Memory B cell (primary cell): Measurements from ENCODE around the gene NGFR.
A peak's percentile ranks its signal among the peaks of the same experiment; 100 is the strongest.

ENCODE experiments used
- ATAC-seq: fragments of 150-1000 bp; cut with Tn5 transposase; 2 replicates; pipeline ENCODE4 v1.10.0; 2021; ENCODE audit warnings: low read depth, mild to moderate bottlenecking, moderate library complexity
- DNase-seq, 2 donors: peaks; one replicate each; pipeline ENCODE4 v3.0.0; 2022; ENCODE audit warnings: low spot score in 2 of 2
- H3K27ac Mint-ChIP-seq: one replicate; pipeline ENCODE4 v1.8.0; 2022; ENCODE audit warnings: mild to moderate bottlenecking, moderate library complexity, mixed read lengths
- H3K27me3 Mint-ChIP-seq: one replicate; pipeline ENCODE4 v1.8.0; 2022; ENCODE audit warnings: mixed read lengths
- H3K36me3 Mint-ChIP-seq: one replicate; pipeline ENCODE4 v1.8.0; 2022; ENCODE audit warnings: mild to moderate bottlenecking, mixed read lengths
- H3K4me1 Mint-ChIP-seq: one replicate; pipeline ENCODE4 v1.8.0; 2022; ENCODE audit warnings: mixed read lengths
- H3K4me3 Mint-ChIP-seq: one replicate; pipeline ENCODE4 v1.8.0; 2022; ENCODE audit warnings: mild to moderate bottlenecking, moderate library complexity, mixed read lengths
- H3K9me3 Mint-ChIP-seq: one replicate; pipeline ENCODE4 v1.8.0; 2022; ENCODE audit warnings: mixed read lengths

Gene NGFR, protein sequence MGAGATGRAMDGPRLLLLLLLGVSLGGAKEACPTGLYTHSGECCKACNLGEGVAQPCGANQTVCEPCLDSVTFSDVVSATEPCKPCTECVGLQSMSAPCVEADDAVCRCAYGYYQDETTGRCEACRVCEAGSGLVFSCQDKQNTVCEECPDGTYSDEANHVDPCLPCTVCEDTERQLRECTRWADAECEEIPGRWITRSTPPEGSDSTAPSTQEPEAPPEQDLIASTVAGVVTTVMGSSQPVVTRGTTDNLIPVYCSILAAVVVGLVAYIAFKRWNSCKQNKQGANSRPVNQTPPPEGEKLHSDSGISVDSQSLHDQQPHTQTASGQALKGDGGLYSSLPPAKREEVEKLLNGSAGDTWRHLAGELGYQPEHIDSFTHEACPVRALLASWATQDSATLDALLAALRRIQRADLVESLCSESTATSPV

DNA sequence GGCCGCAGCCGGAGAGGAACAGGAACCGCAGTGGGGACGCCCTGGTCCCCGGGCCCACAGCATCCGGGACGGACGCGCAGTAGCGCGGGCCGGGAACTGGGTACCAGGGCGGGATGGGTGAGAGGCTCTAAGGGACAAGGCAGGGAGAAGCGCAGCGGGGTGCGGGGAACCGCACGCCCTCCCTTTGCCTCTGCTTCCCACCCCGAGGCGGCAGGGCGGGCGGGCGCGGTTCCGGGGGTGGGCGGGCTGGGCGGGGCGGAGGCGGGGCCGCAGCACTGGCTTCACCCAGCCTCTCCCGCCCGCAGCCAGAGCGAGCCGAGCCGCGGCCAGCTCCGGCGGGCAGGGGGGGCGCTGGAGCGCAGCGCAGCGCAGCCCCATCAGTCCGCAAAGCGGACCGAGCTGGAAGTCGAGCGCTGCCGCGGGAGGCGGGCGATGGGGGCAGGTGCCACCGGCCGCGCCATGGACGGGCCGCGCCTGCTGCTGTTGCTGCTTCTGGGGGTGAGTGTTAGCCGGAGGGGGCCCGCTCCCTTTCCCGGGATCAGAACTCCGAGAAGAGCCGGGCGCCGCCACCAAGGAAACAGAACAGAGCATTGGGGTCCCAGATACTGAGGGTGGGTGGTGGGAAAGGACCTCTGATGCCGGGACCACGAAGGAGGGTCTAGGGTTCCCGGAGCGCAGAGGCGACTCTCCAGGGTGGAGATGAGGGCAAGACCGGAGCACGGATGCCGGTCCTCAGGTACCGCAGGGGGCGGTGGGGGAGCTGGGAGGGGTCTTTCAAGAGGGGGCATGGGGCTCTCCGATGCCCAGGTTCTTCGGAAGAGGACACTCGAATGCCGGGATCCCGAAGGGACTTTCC is at the start of gene NGFR:
NGFR (plus strand) TSS at position 308 of the 856 bp plus-strand sequence; CDS start at position 433, 125 bp downstream.
- Mint-ChIP-seq H3K9me3 (no peaks in the 10 kb centered on the region), H3K4me3 (peak within 1 kb of the TSS; percentile 90), H3K27ac (peak within 1 kb of the TSS; percentile 79), H3K4me1 (peaks cover 19% of the 10 kb centered on the region), H3K27me3 (peaks cover 28% of the 10 kb centered on the region), H3K36me3 (no peaks in the 10 kb centered on the region)
- peak; percentile 55 for ATAC-seq
- peak; percentile 28 to 57 for DNase-seq

DNA sequence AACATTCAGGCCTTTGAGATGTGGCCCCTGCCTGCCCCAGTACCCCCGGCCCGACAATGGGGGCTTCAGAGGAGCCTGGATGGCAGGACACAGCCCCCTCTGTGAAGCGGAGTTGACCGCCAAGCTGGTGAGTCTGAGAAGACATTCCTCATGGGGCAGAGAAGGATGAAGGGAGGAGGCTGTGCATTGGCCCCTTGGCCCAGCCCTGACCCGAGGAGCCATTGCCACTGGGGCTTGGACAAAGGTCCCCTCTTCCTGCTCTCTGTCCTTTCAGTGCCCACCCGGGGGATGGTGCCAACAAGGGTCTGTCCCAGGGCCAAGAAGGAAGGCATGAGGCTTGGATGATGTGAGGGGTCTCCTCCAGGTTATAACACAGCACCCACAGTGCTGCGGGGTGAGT is 49.5 kb upstream of the NGFR start:
- ATAC-seq (no peak), DNase-seq (no peak)
- no peaks in the 10 kb centered on the region for H3K9me3 Mint-ChIP-seq
- no peaks in the 10 kb centered on the region for H3K36me3 Mint-ChIP-seq
- peaks cover 2% of the 10 kb centered on the region for H3K4me1 Mint-ChIP-seq
- no peak overlapping the region for H3K4me3 Mint-ChIP-seq
- peaks cover 19% of the 10 kb centered on the region for H3K27me3 Mint-ChIP-seq
- H3K27ac Mint-ChIP-seq, result no peak overlapping the region

DNA sequence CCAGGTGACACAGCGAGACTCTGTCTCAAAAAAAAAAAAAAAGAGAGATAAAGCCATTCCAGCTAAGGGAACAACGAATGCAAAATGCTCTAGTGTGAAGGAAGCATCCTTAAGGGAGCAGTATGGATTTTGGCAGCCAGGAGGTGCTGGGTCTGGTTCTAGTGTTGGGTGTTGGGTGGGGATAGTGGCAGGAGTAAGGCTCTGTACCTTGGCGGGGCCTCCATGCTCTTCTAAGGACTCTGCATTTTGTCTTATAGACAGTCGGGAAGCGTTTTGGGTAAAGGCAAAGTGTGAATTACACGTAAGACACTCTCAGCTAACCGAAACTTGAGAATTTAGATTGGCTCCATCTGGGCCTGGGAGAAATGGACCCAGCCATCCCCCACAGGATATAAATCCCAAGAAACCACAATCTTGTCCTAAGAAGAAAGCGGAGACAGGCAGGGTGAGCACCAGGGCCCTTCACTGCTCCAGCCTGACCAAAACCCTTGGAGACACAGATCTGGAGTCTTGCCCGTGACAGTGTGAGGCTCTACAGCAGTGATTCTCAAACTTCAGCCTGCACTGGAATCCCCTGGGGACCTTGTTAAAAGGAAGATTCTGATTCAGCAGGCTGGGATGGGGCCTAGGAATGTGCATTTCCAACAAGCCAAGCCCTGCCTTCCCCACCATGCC is 47.3 kb upstream of the NGFR start:
- Mint-ChIP-seq H3K9me3 (no peaks in the 10 kb centered on the region), H3K27me3 (peaks cover 16% of the 10 kb centered on the region), H3K4me1 (peaks cover 2% of the 10 kb centered on the region), H3K27ac (no peak overlapping the region), H3K4me3 (no peak overlapping the region), H3K36me3 (no peaks in the 10 kb centered on the region)
- DNase-seq (no peak), ATAC-seq (no peak)

DNA sequence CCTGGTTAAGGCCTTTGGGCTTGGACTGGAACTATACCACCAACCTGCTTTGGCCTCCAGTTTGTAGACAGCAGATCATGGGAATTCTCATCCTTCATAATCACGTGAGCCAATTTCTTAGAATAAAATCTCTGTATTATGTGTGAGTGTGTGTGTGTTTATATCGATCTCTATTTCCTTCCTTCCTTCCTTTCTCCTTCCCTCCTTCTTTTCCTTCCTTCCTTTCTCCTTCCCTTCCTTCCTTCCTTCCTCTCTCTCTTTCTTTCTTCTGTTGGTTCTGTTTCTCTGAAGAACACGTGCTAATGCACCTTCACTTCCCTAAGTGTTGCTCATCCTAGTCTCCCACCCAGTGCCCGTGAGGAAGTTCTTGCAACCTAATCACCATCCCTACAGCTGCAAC is 44.9 kb upstream of the NGFR start:
- Mint-ChIP-seq H3K27me3 (peaks cover 17% of the 10 kb centered on the region), H3K4me1 (peaks cover 2% of the 10 kb centered on the region), H3K27ac (no peak overlapping the region), H3K9me3 (no peaks in the 10 kb centered on the region), H3K4me3 (no peak overlapping the region), H3K36me3 (no peaks in the 10 kb centered on the region)
- ATAC-seq (no peak), DNase-seq (no peak)

DNA sequence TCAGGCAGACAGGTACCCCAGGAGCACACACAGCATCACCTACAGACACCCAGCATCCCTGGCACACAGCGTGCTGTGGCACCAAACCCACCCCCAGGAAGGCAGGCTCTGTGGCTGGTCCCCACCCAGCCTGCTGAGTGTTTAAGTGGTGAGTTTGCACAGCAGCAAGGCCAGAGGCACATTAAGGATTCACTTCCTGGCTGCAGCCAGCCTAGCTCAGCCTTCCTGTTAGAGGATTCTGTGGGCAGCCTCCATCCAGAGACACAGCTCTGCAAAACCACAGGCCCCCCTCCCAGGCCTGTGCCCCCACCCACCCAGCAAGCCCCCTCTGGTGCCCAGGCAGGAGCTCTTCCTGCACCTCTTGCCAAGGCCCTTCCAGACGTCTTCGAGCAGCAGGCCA is 44.4 kb upstream of the NGFR start:
- Mint-ChIP-seq H3K27me3 (peaks cover 16% of the 10 kb centered on the region), H3K9me3 (no peaks in the 10 kb centered on the region), H3K4me3 (no peak overlapping the region), H3K36me3 (no peaks in the 10 kb centered on the region), H3K27ac (no peak overlapping the region), H3K4me1 (peaks cover 2% of the 10 kb centered on the region)
- ATAC-seq (no peak), DNase-seq (no peak)

DNA sequence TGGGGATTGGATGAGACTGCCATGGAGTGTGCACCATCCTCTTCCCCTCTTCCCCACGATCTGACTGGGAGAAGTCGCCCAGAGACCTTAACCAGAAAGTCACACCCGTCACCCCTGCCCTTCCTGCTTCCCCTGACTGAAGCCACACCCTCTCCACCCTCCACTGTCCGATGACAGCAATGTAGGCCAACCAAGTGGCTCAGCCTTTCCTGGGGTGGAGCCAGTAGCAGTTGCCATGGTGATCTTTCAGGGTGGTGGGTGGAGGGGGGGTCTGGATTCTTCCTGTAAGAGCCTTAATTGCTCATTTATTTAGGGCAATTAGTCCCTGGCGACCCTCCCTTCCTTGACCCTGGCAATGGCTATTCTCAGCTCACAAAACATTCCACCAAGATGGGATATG is 42.9 kb upstream of the NGFR start:
- no peak for DNase-seq
- H3K4me3 Mint-ChIP-seq, result no peak overlapping the region
- H3K27me3 Mint-ChIP-seq, result peaks cover 27% of the 10 kb centered on the region
- no peak overlapping the region for H3K27ac Mint-ChIP-seq
- H3K9me3 Mint-ChIP-seq, result no peaks in the 10 kb centered on the region
- peaks cover 2% of the 10 kb centered on the region for H3K4me1 Mint-ChIP-seq
- no peak for ATAC-seq
- H3K36me3 Mint-ChIP-seq, result no peaks in the 10 kb centered on the region

DNA sequence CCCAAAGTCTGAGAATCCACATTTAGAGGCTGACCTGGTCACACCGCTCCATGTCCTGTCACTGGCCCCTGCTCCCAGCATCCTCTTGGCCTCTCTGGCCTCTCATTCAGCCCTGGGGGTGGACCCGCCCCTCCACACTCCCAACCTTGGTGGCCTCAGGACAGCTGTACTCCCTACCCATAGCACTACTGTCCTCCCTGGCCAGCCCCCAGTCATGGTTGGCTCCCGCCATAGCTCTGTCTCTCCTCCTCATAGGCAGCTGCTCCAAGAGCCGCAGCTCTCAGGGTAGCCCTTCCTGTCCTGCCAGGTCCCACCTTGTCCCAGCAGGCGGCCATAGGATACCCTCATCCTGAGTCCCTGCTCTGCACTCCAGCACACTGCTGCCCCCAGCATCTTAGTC is 42.4 kb upstream of the NGFR start:
- no peak overlapping the region for H3K4me3 Mint-ChIP-seq
- H3K36me3 Mint-ChIP-seq, result no peaks in the 10 kb centered on the region
- H3K4me1 Mint-ChIP-seq, result peaks cover 2% of the 10 kb centered on the region
- ATAC-seq (no peak), DNase-seq (no peak)
- H3K27me3 Mint-ChIP-seq, result peaks cover 32% of the 10 kb centered on the region
- H3K9me3 Mint-ChIP-seq, result no peaks in the 10 kb centered on the region
- H3K27ac Mint-ChIP-seq, result no peak overlapping the region

DNA sequence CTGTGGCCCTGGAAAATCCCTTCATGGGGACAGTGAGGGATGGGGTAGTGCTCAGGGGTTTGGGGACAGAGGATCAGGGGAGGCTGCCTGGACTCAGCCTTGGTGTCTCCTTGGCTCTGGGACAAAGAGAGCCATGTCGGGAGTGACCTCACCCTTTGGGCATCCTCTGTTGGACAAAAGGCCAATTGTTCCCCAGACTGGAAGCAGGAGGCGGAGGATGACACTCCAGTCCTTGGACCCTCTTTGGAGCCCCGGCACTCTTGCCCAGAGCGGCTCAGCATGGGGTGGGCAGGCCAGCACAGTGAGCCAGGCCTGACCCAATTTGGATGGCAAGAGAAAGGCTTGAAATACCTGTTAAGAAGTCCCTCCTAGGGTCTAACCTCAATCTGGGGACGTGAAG is 41.0 kb upstream of the NGFR start:
- no peak overlapping the region for H3K27ac Mint-ChIP-seq
- H3K9me3 Mint-ChIP-seq, result no peaks in the 10 kb centered on the region
- DNase-seq, result no peak
- H3K27me3 Mint-ChIP-seq, result peaks cover 35% of the 10 kb centered on the region
- no peaks in the 10 kb centered on the region for H3K36me3 Mint-ChIP-seq
- ATAC-seq, result no peak
- H3K4me3 Mint-ChIP-seq, result no peak overlapping the region
- peaks cover 2% of the 10 kb centered on the region for H3K4me1 Mint-ChIP-seq

DNA sequence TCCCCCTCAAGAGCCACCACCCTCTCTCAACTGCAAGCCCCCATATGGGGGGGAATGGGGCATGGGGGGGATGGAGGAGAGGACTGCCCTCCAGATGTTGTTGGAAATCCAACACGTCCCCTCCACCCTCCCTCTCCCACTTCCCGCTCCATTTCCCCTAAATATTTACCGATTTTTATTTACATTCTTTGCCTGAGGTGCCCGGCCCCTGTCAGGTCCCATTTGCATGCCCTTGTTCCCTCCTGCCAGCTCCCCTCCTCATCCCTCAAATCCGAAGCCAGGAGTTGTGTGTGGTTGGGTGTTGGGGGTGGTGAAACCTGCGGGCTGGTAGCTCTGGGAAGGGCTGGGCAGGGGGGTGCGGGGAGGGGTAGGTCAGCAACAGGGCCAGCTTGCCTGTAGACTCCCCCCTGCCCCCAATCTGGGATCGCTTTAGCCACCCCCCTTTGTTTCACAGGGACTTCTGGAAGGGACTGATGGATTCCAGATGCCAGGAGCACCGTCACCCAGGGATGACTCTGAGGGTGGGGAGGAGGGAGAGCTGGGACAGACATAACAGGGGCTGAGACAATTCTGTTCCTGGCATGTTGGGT is 39.7 kb upstream of the NGFR start:
- ATAC-seq, result no peak
- Mint-ChIP-seq H3K27ac (no peak overlapping the region), H3K4me3 (no peak overlapping the region), H3K4me1 (no peaks in the 10 kb centered on the region), H3K27me3 (peaks cover 41% of the 10 kb centered on the region), H3K36me3 (no peaks in the 10 kb centered on the region), H3K9me3 (no peaks in the 10 kb centered on the region)
- no peak for DNase-seq

DNA sequence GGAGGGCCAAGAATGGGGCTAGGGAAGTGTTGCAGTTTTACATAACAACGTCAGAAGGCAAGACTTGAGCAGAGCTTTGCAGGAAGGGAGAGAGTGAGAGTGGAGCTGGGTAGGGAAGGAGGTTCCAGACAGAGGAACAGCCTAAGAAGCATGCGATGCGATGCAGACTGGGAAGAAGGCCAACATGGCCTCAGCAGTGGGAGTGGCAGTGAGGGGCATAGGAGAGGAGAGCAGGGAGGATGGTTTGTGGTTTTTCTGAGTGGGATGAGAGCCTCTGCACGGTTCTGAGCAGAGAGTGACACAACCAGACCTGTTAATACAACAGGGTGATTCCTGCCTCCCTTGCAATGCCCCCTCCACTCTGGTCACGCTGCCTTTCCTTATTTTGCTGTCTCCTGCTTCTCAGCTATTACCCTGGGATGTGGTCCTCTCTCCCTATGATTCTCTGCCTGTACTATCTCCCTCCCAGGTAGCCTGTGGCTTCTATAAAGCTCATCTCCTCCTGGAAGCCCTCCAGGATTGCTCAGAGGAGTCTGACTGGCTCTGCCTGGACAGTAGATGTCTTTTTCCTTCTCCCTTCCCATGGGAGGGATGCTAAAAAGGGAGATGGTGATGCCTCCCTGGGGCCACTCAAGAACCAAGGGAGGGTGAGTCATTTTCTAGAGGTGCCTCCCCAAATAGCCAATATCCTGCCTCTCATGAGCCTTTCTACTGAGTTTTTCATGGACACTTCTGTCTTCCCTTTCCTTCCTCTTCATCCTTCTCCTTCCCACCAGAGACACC is 38.7 kb upstream of the NGFR start:
- Mint-ChIP-seq H3K27ac (no peak overlapping the region), H3K4me3 (no peak overlapping the region), H3K27me3 (peaks cover 42% of the 10 kb centered on the region), H3K4me1 (no peaks in the 10 kb centered on the region), H3K36me3 (no peaks in the 10 kb centered on the region), H3K9me3 (no peaks in the 10 kb centered on the region)
- ATAC-seq (no peak), DNase-seq (no peak)

DNA sequence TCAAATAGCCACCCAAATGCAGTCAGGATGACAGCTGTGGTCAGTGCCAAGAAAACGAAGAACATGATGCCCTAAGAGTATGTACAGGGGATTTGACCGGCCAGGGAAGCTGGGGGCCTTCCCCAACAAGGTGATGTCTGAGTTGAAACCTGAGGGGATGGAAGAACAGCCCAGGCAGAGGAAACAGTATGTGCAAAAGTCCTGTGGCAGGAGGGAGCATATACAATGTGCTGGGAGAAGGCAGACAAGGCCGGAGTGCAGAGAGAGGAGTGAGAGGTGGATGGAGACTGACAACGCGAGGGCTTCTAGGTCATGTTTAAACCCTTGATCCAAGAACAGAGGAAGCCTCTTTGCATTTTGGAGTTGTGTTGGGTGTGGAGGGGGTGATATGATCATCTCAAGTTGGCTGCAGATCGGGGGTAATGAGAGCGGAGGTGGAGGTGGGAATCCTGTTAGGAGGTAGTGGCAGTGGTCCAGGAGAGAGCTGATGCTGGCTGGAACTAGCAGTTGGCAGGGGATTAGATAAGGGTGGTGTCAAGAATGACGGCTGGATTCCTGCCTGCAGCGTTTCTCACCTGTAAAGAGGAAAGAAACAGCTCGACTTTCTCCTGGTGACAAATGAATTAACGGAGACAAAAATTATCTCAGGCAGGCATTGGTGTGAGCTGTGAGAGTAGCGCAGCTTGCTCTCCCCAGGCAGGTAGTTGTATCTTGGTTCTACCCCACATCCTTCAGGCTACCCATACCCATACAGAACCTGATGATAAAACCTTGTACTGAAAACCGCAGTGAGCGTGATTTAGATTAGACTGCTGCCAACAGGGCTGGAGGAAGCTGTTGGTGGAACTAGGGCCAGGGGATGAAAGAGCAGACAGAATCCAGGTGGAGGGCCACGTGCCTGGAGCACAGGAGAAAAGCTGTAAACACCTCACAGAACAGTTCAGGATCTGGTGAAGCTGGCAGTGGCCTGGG is 37.2 kb upstream of the NGFR start:
- DNase-seq (no peak), ATAC-seq (no peak)
- Mint-ChIP-seq H3K4me1 (no peaks in the 10 kb centered on the region), H3K36me3 (no peaks in the 10 kb centered on the region), H3K4me3 (no peak overlapping the region), H3K27ac (no peak overlapping the region), H3K27me3 (peaks cover 39% of the 10 kb centered on the region), H3K9me3 (no peaks in the 10 kb centered on the region)

DNA sequence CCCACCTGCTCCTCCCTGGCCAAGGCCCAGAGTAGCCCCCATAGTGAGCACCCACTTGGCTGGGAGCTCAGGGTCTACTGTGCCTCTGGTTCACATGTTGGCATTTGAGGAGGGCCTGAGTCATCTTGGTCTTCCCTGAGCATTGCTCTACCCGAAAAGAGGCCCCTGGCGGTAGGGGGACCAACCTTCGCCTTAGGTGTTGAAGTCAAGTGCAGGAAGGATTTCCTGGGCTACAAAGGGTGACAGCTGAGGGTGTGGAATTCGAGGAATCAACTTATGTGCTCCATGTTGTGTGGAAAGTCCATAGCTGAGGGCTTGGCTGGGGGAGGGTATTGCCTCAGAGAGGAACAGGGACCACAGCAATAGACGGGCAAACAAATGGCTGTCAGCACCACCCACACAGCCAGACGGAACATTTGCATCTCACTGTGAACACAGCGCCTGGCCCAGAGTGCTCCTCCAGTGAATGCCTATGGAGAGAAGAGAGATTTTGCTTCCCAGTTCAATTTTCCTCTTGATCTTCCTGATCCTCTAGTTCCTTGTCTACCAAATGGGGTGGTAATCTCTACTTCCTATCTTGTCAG is 35.6 kb upstream of the NGFR start:
- H3K36me3 Mint-ChIP-seq, result peaks cover 2% of the 10 kb centered on the region
- no peak overlapping the region for H3K4me3 Mint-ChIP-seq
- DNase-seq (no peak), ATAC-seq (no peak)
- H3K4me1 Mint-ChIP-seq, result no peaks in the 10 kb centered on the region
- peaks cover 4% of the 10 kb centered on the region for H3K9me3 Mint-ChIP-seq
- H3K27me3 Mint-ChIP-seq, result peaks cover 41% of the 10 kb centered on the region
- H3K27ac Mint-ChIP-seq, result no peak overlapping the region
